HG02885 (cell line): ENCODE results near the gene KDM4C.
"Not testable (repeated sequence)": the region's sequence is repeated elsewhere in the genome, so short reads cannot be mapped to it uniquely, and the experiment has no call there.

ENCODE experiments used
- ATAC-seq: cut with Tn5 transposase; IDR thresholded peaks from one replicate; pipeline ENCODE4 v1.9.1; 2021; ENCODE audit warnings: mild to moderate bottlenecking; ENCODE audit not compliant: unreplicated experiment, poor library complexity

The KDM4C gene

GRCh38 chr9:6763244-6763643 is 5.5 kb downstream of the KDM4C start:
- no peak for ATAC-seq

GRCh38 chr9:6764011-6764410 is 6.2 kb downstream of the KDM4C start:
- ATAC-seq: no peak

- no peak for ATAC-seq
These were observed 6.8 kb downstream of the KDM4C start for GRCh38 chr9:6764523-6764922.

- ATAC-seq: no peak
These were observed 7.2 kb downstream of the KDM4C start for GRCh38 chr9:6764950-6765349.

- ATAC-seq: no peak
These were observed 7.6 kb downstream of the KDM4C start for GRCh38 chr9:6765396-6765795.

GRCh38 chr9:6766606-6767005 is 8.8 kb downstream of the KDM4C start:
- no peak for ATAC-seq

- not testable (repeated sequence) for ATAC-seq
These were observed 10.8 kb downstream of the KDM4C start for GRCh38 chr9:6768587-6768986.

- ATAC-seq: no peak
These were observed 13.9 kb downstream of the KDM4C start for GRCh38 chr9:6771722-6772121.

GRCh38 chr9:6777213-6777902 is 19.6 kb downstream of the KDM4C start:
- no peak for ATAC-seq

- ATAC-seq: no peak
These were observed 21.9 kb downstream of the KDM4C start for GRCh38 chr9:6779417-6780241.

GRCh38 chr9:6780690-6781089 is 22.9 kb downstream of the KDM4C start:
- ATAC-seq: no peak

- ATAC-seq: no peak
These were observed 23.7 kb downstream of the KDM4C start for GRCh38 chr9:6781476-6781875.

- no peak for ATAC-seq
These were observed 24.6 kb downstream of the KDM4C start for GRCh38 chr9:6782345-6782744.

GRCh38 chr9:6782981-6783380 is 25.2 kb downstream of the KDM4C start:
- no peak for ATAC-seq

GRCh38 chr9:6783753-6784152 is 26.0 kb downstream of the KDM4C start:
- no peak for ATAC-seq

GRCh38 chr9:6785682-6786081 is 27.9 kb downstream of the KDM4C start:
- no peak for ATAC-seq

- no peak for ATAC-seq
These were observed 30.0 kb downstream of the KDM4C start for GRCh38 chr9:6787793-6788161.

GRCh38 chr9:6788162-6789016 is 30.6 kb downstream of the KDM4C start:
- no peak for ATAC-seq

GRCh38 chr9:6789017-6789338 is 31.2 kb downstream of the KDM4C start:
- not testable (repeated sequence) for ATAC-seq

- no peak for ATAC-seq
These were observed 33.1 kb downstream of the KDM4C start for GRCh38 chr9:6790866-6791265.

GRCh38 chr9:6793203-6793602 is 35.4 kb downstream of the KDM4C start:
- ATAC-seq: no peak
